Measurements from ENCODE around the gene SLC22A23. TPM values are rescaled to one million over a fixed set of nuclear protein-coding genes. Genes with fewer than 3 reads are reported as not detected.

SLC22A23 gene
- total RNA-seq, 1 experiment from 2014 or later: 5.7 TPM

GRCh38 chr6:3336066-3336786 is 120.6 kb downstream of the SLC22A23 start:
- Histone ChIP-seq H3K9me2 (replicated peaks; ENCODE audit: low read length) (no peaks in the 10 kb centered on the region), H3K9ac (ENCODE audit: low read length) (no peak overlapping the region), H3K9me3 (ENCODE audit: low read length) (no peaks in the 10 kb centered on the region), H2AFZ (ENCODE audit: low read length) (no peak overlapping the region), H3K27ac (ENCODE audit: low read length) (no peak overlapping the region), H3K4me2 (ENCODE audit: low read length) (no peak overlapping the region), H3K4me3 (ENCODE audit: low read length) (no peak overlapping the region), H3K27me3 (ENCODE audit: low read length) (no peaks in the 10 kb centered on the region), H4K20me1 (ENCODE audit: low read length) (no peaks in the 10 kb centered on the region), H3K36me3 (ENCODE audit: low read depth, low read length) (no peaks in the 10 kb centered on the region), H3K79me2 (ENCODE audit: low read length) (no peaks in the 10 kb centered on the region), H3K4me1 (ENCODE audit: insufficient read depth, low read length) (peaks cover 12% of the 10 kb centered on the region), H3F3A (ENCODE audit: low read length, unreplicated experiment) (no peaks in the 10 kb centered on the region)
- no peak for TF ChIP-seq EZH2 (IDR thresholded peaks at IDR 0.05; ENCODE audit: low read length, unreplicated experiment)
- no peak for TF ChIP-seq CTCF (conservative IDR thresholded peaks at IDR 0.05; ENCODE audit: low read depth, low read length)
- TF ChIP-seq EZH2phosphoT487 (IDR thresholded peaks at IDR 0.05; ENCODE audit: borderline replicate concordance, low read length): no peak
- intact Hi-C loops (cut with micrococcal nuclease): no loop called here
- BruUV-seq (replicated peaks): no TSS peak
- DNase-seq (no peak), ATAC-seq (no peak)
- ChIA-PET CTCF (no interaction called here), POLR2A (ENCODE audit: unreplicated experiment) (no interaction called here)

DNA sequence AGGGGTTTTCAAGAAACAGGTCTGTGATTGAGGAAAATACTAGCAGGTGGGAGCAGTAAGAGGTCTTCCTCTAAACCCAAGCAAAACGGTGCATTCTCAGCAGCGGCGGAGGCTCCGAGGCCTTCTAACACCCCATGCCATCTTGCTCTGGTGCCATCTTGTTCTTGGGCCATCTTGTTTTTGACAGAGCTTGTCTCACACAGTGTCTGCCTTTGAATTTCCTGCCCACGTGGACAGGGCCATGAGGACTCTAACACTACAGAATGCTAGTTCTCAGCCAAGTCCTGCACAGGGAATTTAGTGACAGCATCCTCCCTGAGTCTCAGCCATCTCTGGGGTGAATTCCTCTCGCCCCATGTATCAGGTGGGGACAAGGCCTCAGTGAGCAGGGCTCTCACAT is 121.7 kb downstream of the SLC22A23 start:
- Histone ChIP-seq H3K27me3 (ENCODE audit: low read length) (no peaks in the 10 kb centered on the region), H3K9ac (ENCODE audit: low read length) (no peak overlapping the region), H4K20me1 (ENCODE audit: low read length) (no peaks in the 10 kb centered on the region), H3K27ac (ENCODE audit: low read length) (no peak overlapping the region), H3K36me3 (ENCODE audit: low read depth, low read length) (no peaks in the 10 kb centered on the region), H3K4me2 (ENCODE audit: low read length) (no peak overlapping the region), H3F3A (ENCODE audit: low read length, unreplicated experiment) (no peaks in the 10 kb centered on the region), H3K4me3 (ENCODE audit: low read length) (no peak overlapping the region), H3K9me2 (replicated peaks; ENCODE audit: low read length) (no peaks in the 10 kb centered on the region), H3K9me3 (ENCODE audit: low read length) (no peaks in the 10 kb centered on the region), H3K4me1 (ENCODE audit: insufficient read depth, low read length) (peaks cover 12% of the 10 kb centered on the region), H2AFZ (ENCODE audit: low read length) (no peak overlapping the region), H3K79me2 (ENCODE audit: low read length) (no peaks in the 10 kb centered on the region)
- CTCF ChIA-PET: no interaction called here
- intact Hi-C loops (cut with micrococcal nuclease): no loop called here
- DNase-seq (no peak), ATAC-seq (no peak)
- no TSS peak for BruUV-seq (replicated peaks)
- POLR2A ChIA-PET (ENCODE audit: unreplicated experiment): no interaction called here
- TF ChIP-seq EZH2 (IDR thresholded peaks at IDR 0.05; ENCODE audit: low read length, unreplicated experiment): no peak
- no peak for TF ChIP-seq CTCF (conservative IDR thresholded peaks at IDR 0.05; ENCODE audit: low read depth, low read length)
- no peak for TF ChIP-seq EZH2phosphoT487 (IDR thresholded peaks at IDR 0.05; ENCODE audit: borderline replicate concordance, low read length)

GRCh38 chr6:3334555-3334954 is 122.3 kb downstream of the SLC22A23 start:
- BruUV-seq (replicated peaks): no TSS peak
- POLR2A ChIA-PET (ENCODE audit: unreplicated experiment): no interaction called here
- H3K36me3 ChIP-seq (ENCODE audit: low read depth, low read length): no peaks in the 10 kb centered on the region

More at GRCh38 chr6:3334555-3334954, 122.3 kb downstream of the SLC22A23 start:
- Histone ChIP-seq H3K4me1 (ENCODE audit: insufficient read depth, low read length) (peaks cover 12% of the 10 kb centered on the region), H3K79me2 (ENCODE audit: low read length) (no peaks in the 10 kb centered on the region), H4K20me1 (ENCODE audit: low read length) (no peaks in the 10 kb centered on the region), H3K4me2 (ENCODE audit: low read length) (no peak overlapping the region), H3K4me3 (ENCODE audit: low read length) (no peak overlapping the region), H2AFZ (ENCODE audit: low read length) (no peak overlapping the region), H3F3A (ENCODE audit: low read length, unreplicated experiment) (no peaks in the 10 kb centered on the region), H3K9me2 (replicated peaks; ENCODE audit: low read length) (no peaks in the 10 kb centered on the region), H3K9me3 (ENCODE audit: low read length) (no peaks in the 10 kb centered on the region), H3K9ac (ENCODE audit: low read length) (no peak overlapping the region), H3K27me3 (ENCODE audit: low read length) (no peaks in the 10 kb centered on the region), H3K27ac (ENCODE audit: low read length) (no peak overlapping the region)
- ATAC-seq: no peak
- CTCF ChIA-PET: interaction anchor here (0.6 kb wide), 1 partner anchor 52 kb away, joined by 4 read pairs; no protein-coding TSS in a partner anchor
- no peak for TF ChIP-seq EZH2 (IDR thresholded peaks at IDR 0.05; ENCODE audit: low read length, unreplicated experiment)
- no peak for TF ChIP-seq EZH2phosphoT487 (IDR thresholded peaks at IDR 0.05; ENCODE audit: borderline replicate concordance, low read length)
- no peak for TF ChIP-seq CTCF (conservative IDR thresholded peaks at IDR 0.05; ENCODE audit: low read depth, low read length)
- DNase-seq: no peak
- intact Hi-C loops (cut with micrococcal nuclease): no loop called here

Data from PC-3 (cell line).